Motor neuron (in vitro differentiated cells): ENCODE data around the gene LEAP2. TPM values are rescaled to one million over a fixed set of nuclear protein-coding genes. Genes with fewer than 3 reads are reported as not detected.

Experiments
- ATAC-seq, 8 experiments: fragments of 200-7000 bp; cut with Tn5 transposase; replicated peaks in 6 of 8; 2 replicates each; pipeline ENCODE4 v1.8.0; 2021; ENCODE audit warnings: mild to moderate bottlenecking in 8 of 8, moderate library complexity in 8 of 8
- H3K27ac ChIP-seq, 2 donors: fragments of 250-450 bp; sonication (Bioruptor Pico); 2 replicates each; pipeline ENCODE4 v1.9.0; 2021; ENCODE audit warnings: antibody characterized with exemption in 2 of 2, mild to moderate bottlenecking in 2 of 2, moderate library complexity in 1 of 2
- H3K4me1 ChIP-seq, 2 donors: fragments of 250-450 bp; sonication (Bioruptor Pico); replicated peaks in 1 of 2; 2 replicates each; pipeline ENCODE4 v1.6.1; 2021; ENCODE audit warnings: antibody characterized with exemption in 2 of 2, mild to moderate bottlenecking in 2 of 2, moderate library complexity in 1 of 2
- H3K4me3 ChIP-seq, 5 donors: fragments of 250-450 bp; sonication (Bioruptor Pico); 2 replicates each; pipeline ENCODE4 v1.9.0; 2021; ENCODE audit warnings: antibody characterized with exemption in 5 of 5, mild to moderate bottlenecking in 5 of 5, moderate library complexity in 4 of 5
- WGBS, 10 experiments: fragments of 450-650 bp; shearing (Covaris generic); methylation state at CpG; one replicate each; pipeline ENCODE4 v1.0.0; 2022; 5-methylcytosine and 5-hydroxymethylcytosine counted together
- in situ Hi-C, 9 experiments: fragments of 400-800 bp; cut with MboI; loops; one replicate each; pipeline ENCODE4 v1.15.0; 2021; ENCODE audit warnings: low sequenced_read_pairs in 9 of 9, low pct_unique_long_range_greater_than_20kb in 2 of 9; ENCODE audit not compliant: unreplicated experiment in 9 of 9
- total RNA-seq, 8 experiments: library from RNA; unstranded; fragments of 300-600 nt; gene quantifications; 2 replicates each; pipeline versions ENCODE4 v1.2.3 to v1.2.4, GENCODE V29; 2022

LEAP2 gene
- total RNA-seq, 8 experiments from 2014 or later, result 1.7 to 10.7 (median 3.6) TPM

DNA sequence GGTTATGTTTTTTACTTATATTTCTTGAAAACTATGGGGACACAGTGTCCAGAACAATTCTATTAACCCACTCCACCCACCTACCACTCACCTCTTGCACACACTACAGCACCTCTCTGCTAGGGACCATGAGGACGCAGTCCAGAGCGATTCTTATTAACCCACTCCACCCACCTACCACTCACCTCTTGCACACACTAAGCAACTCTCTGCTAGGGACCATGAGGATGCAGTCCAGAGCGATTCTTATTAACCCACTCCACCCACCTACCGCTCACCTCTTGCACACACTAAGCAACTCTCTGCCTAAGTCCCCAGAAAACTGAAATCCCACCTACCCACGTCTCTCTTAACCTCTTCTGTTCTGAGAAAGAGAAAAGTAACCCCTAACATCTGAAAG, 40.9 kb upstream of the LEAP2 start:
- in situ Hi-C loops, result no loop called here
- H3K4me3 ChIP-seq, result no peak overlapping the region
- no peak overlapping the region for H3K27ac ChIP-seq
- WGBS, 10 experiments, result 40 to 100% (median 70%) methylated on average over 1 to 4 of the region's 5 CpGs; no CpG with 5 or more reads in 1 of the 10 experiments
- H3K4me1 ChIP-seq, result no peaks in the 10 kb centered on the region
- no peak for ATAC-seq

DNA sequence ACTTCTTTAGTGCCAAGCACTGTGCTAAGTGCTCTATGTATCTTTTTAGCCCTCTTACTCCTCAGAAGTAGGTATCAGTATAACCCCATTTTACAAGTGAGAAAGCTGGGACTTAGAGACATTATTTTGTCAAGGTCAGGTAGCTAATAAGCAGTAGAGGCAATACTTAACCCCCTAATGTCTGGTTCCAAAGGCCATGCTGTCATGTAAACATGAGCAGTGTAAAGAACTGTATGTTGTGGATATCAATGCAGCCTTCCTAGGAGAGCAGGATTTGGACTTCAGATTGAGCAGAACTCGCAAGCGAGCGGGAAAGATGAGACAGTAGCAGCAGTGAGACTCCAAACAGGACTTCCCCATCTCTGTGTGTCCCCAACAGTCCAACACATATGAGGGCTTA, 39.4 kb upstream of the LEAP2 start:
- H3K4me1 ChIP-seq, result no peaks in the 10 kb centered on the region
- in situ Hi-C loops, result no loop called here
- no peak overlapping the region for H3K4me3 ChIP-seq
- H3K27ac ChIP-seq, result no peak overlapping the region
- ATAC-seq, result no peak
- WGBS, 10 experiments, result 68 to 100% (median 94%) methylated on average over 1 to 3 of the region's 3 CpGs; no CpG with 5 or more reads in 2 of the 10 experiments

DNA sequence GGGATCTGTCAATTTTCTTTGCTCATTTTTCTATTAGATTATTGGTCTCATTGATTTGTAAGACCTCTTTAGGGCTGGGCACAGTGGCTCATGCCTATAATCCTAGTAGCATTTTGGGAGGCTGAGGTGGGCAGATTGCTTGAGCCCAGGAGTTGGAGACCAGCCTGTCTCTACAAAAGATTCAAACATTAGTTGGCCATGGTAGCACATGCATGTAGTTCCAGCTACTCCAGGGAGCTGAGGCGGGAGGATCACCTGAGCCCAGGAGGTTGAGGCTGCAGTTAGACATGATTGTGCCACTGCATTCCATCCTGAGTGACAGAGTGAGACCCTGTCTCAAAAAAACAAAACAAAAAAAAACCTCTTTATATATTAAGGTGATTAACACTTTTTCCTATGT, 36.6 kb upstream of the LEAP2 start:
- in situ Hi-C loops, result no loop called here
- no peak overlapping the region for H3K27ac ChIP-seq
- ATAC-seq, result no peak

DNA sequence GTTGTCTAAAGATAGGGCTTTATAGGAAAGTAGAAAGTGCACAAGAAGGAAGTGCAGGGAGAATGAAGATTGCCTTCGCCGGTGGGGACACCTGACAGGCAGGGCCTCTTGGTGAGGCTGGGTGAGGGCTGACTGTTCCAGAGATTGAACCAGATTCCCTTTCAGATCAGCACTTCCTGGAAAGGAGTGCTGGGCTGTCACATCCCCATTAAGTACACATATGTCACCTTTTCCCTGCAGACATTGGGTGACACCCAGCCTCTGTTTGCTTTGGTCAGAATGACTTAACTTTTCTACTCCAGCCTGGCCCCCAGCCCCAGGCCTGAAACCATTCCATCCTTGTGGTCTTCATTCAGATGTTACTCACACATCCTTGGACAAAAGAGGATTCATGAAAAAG, 35.6 kb upstream of the LEAP2 start:
- no peak overlapping the region for H3K27ac ChIP-seq
- H3K4me3 ChIP-seq, result no peak overlapping the region
- WGBS, 10 experiments, result 60 to 75% (median 72%) methylated on average over 2 of the region's 2 CpGs; no CpG with 5 or more reads in 6 of the 10 experiments
- H3K4me1 ChIP-seq, result no peaks in the 10 kb centered on the region
- ATAC-seq, result peak in 3 of 8 experiments; percentile 17 to 28 (median 26)
- in situ Hi-C loops, result no loop called here

More for the DNA sequence above, 36.6 kb upstream of the LEAP2 start:
- Histone ChIP-seq H3K4me3 (no peak overlapping the region), H3K4me1 (no peaks in the 10 kb centered on the region)
- WGBS, 10 experiments, result 86 to 100% (median 100%) methylated on average over 1 of the region's 1 CpG; no CpG with 5 or more reads in 6 of the 10 experiments

DNA sequence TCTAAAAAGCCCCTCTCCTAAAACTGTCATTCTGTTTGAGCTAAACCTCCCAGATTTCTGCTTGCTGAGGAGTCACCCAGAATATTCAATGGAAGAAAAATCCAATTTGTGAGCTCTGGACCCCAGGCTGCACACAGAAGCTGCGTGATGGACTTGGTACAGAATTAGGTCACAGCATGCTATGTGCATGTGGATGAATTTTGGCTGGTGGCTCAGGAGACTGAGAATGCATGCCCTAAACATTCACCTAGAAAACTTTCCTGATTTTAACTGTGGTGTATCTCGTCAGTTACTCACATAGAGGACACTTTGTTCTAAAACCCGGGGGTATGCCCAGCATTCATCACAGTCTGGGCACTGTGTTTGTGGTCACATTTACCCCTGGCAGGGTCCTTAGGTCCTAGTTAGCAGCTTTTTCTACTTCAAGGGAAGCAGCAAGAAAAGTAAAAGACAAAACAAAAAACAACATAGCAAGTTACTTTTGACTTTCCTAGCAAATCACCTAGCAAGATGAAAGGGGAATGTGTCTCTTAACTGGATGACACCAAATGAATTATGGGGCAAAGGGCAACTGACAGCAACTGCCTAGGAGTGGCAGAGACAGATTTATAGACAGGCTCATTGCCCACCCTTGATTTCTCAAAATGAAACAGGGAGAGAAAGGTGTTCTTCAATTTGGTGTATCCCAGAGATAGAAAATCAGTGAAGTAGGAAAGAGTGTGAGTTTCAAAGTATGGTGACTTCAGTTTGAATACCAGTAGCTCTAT, 34.8 kb upstream of the LEAP2 start:
- Histone ChIP-seq H3K4me3 (no peak overlapping the region), H3K4me1 (no peaks in the 10 kb centered on the region), H3K27ac (no peak overlapping the region)
- ATAC-seq, result no peak
- in situ Hi-C loops, result no loop called here
- WGBS, 10 experiments, result 53 to 100% (median 74%) methylated on average over 1 to 3 of the region's 3 CpGs; no CpG with 5 or more reads in 4 of the 10 experiments

DNA sequence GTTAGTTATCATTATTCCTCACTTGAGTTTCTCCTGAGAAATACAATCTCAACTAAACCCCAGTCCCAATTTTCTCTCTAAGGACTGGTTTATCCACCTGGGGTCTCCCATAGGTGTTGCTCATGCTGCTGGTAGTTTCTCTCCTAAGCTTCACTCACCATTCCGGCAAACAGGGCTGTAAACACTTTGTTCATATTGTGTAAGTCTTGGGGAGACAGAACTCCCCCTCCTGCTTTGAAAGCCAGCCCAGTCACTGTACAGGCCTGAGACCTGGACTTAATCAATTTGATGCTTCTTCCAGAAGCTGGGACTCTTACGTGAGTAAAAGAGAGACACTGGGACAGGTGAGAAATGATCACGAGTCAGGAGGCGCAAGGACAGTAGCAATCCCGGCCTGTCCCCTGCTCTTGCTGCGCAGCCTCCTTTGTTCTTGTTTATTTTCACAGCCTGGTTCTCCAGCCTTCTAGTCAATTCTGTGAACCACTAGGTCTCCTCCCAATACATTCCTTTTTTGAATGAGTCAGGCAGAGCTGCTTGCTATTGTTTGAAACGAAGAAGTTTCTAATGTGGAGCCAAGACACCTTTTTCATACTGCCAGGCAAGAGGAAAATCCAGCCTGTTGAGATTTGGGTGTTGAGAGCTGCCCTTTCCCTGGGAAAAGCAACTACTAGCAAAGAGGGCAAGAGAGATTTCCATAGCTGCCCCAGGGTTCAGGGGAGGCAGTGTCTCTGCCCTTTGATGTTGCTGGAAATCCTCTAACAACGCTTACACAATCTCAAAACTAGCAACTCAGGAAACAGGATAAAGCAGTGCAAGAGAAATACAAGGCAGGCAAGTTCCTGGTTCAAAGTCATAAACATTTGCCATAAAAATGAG, 33.8 kb upstream of the LEAP2 start:
- H3K4me1 ChIP-seq, result no peaks in the 10 kb centered on the region
- H3K4me3 ChIP-seq, result no peak overlapping the region
- 44 to 90% (median 67%) methylated on average over 1 to 6 of the region's 8 CpGs; no CpG with 5 or more reads in 1 of the 10 experiments for WGBS, 10 experiments
- H3K27ac ChIP-seq, result no peak overlapping the region
- in situ Hi-C loops, result no loop called here
- peak in 4 of 8 experiments; percentile 27 to 74 (median 50) for ATAC-seq

DNA sequence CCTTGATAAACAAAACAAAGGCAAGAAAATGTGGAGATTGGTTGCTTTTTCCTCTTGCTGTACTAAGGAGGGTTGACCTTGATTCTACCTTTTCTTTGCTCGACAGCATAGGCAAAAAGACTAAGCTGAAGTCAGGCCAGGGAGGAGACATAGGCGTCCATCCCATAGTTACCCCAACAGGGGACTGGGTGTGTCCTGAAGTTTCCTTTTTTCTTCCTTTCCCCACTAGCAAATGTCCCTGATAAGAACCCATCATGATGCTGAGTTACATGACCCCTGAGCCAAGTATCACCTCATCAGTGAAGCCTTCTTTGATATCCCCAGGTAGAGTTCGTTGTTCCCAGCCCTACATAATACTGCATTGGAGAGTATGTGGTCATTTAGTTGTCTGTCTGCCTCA, 33.2 kb upstream of the LEAP2 start:
- WGBS, 10 experiments, result 0 to 92% (median 79%) methylated on average over 1 to 3 of the region's 3 CpGs; no CpG with 5 or more reads in 2 of the 10 experiments
- ATAC-seq, result no peak
- Histone ChIP-seq H3K4me3 (no peak overlapping the region), H3K27ac (no peak overlapping the region), H3K4me1 (no peaks in the 10 kb centered on the region)
- in situ Hi-C loops, result no loop called here

DNA sequence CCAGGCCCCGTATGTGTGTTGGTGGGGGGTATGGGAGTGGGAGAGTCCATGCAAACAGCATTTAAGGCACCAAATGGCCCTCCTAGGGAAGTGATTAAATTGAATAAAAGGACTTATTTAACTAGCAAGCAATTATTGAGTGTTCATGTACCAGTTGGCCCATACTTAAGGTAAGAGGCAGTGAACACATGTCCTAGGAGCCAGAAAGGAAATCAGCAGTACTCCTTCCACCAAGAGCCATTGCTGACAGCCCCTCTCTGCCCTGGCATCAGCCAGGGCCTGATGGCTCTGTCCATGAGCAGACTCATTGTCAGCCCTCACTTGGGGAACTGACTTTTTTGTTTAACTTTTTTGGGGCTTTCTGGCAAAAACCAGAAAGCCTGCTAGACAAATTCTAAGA, 32.6 kb upstream of the LEAP2 start:
- Histone ChIP-seq H3K27ac (no peak overlapping the region), H3K4me1 (no peaks in the 10 kb centered on the region), H3K4me3 (no peak overlapping the region)
- 11 to 100% (median 80%) methylated on average over 1 of the region's 1 CpG; no CpG with 5 or more reads in 5 of the 10 experiments for WGBS, 10 experiments
- ATAC-seq, result no peak
- in situ Hi-C loops, result no loop called here

DNA sequence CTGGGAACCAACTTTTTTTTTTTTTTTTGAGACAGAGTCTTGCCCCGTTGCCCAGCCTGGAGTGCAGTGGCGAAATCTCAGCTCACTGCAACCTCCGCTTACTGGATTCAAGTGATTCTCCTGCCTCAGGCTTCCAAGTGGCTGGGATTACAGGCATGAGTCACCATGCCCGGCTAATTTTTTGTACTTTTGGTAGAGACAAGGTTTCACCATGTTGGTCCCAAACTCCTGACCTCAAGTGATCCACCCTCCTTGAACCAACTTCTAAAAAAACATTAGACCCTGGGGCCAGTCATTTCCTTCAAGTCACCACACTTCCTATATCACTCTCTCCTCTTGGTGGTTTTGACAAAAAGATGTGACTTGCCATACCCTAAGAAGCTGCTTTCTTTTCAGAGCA, 32.2 kb upstream of the LEAP2 start:
- 29 to 100% (median 82%) methylated on average over 2 to 4 of the region's 4 CpGs; no CpG with 5 or more reads in 1 of the 10 experiments for WGBS, 10 experiments
- H3K27ac ChIP-seq, result no peak overlapping the region
- H3K4me1 ChIP-seq, result no peaks in the 10 kb centered on the region
- in situ Hi-C loops, result no loop called here
- no peak for ATAC-seq
- H3K4me3 ChIP-seq, result no peak overlapping the region

DNA sequence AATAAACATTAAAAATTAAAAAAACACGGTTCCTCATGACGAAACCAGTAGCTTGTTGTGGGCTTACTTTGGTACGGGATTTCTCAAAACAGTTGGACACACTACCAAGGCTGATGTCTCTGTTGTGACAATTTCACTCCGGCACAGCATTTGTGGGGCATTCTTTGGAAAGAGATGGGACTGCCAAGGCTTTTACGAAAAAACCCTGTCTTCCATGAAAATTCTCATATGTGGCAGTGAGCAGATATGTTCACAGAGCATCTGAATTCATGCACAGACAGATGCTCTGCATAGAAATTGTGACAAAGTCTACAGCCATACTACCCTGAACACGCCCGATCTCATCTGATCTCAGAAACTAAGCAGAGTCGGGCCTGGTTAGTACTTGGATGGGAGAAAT, 25.2 kb upstream of the LEAP2 start:
- in situ Hi-C loops, result no loop called here
- Histone ChIP-seq H3K27ac (no peak overlapping the region), H3K4me3 (no peak overlapping the region), H3K4me1 (peaks cover 0 to 9% of the 10 kb centered on the region in 2 donors)
- 66 to 100% (median 80%) methylated on average over 1 to 8 of the region's 8 CpGs; no CpG with 5 or more reads in 1 of the 10 experiments for WGBS, 10 experiments
- no peak for ATAC-seq

DNA sequence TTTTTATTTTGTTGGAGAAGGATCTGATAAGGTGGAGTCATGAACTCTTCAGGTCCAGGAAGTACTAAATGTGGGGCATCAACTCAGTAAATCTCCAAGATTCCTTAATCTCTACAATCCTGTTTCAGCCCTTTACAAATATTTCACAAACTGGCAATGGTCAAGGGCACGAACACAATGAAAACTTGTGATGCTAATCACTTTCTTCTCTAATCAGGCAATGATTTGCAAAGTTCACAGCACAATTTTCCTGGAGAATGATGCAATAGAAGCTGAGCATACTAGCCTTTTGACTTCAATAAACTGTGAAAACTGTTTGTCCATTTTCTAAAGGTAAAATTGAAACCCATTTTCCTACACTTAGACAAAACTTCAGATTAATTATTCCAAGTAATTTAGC, 24.1 kb upstream of the LEAP2 start:
- no peak for ATAC-seq
- in situ Hi-C loops, result no loop called here
- no peak overlapping the region for H3K27ac ChIP-seq
- 0 to 82% (median 25%) methylated on average over 1 of the region's 1 CpG; no CpG with 5 or more reads in 3 of the 10 experiments for WGBS, 10 experiments
- H3K4me1 ChIP-seq, result peaks cover 0 to 9% of the 10 kb centered on the region in 2 donors
- H3K4me3 ChIP-seq, result no peak overlapping the region

DNA sequence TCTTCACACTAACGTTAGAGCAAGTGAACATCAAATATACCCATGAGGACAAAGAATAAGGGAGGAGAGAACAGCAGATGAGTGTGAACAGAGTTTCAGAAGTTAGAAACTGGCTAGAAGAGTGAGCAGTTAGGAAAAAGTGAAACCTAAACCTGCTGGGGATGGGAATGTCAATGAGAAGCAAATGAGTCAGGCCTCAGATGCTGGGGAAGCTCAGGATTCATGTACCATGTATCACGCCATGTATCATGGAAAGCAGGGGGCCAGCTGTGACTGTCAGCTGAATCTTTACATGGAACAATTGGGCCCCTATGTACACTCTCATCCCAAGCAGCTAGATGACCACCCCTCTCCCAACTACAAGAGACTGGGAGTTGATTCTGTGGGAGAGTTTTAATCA, 23.4 kb upstream of the LEAP2 start:
- WGBS, 10 experiments, result 0 to 100% (median 71%) methylated on average over 1 to 2 of the region's 2 CpGs; no CpG with 5 or more reads in 2 of the 10 experiments
- Histone ChIP-seq H3K4me3 (no peak overlapping the region), H3K4me1 (peaks cover 0 to 9% of the 10 kb centered on the region in 2 donors), H3K27ac (no peak overlapping the region)
- ATAC-seq, result peak in 1 of 8 experiments; percentile 52
- in situ Hi-C loops, result no loop called here

DNA sequence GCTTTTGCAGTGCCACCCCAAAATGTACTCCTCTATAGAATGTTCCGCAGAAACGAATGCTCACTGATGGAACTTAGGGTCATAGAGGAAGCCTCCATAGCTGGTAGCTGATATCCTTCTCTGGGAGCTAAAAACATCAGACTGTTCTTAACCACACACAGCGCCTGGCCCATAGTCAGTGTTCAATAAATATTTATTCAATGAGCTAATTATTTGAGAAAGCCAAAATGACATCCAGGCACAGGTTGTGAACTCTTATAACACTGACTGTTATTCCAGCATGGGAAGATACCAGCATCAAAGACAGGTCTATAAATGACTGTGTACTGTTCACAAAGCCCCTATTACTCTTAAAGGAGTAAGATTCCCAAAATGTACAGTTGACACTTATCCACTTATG, 20.1 kb upstream of the LEAP2 start:
- Histone ChIP-seq H3K27ac (no peak overlapping the region), H3K4me1 (peaks cover 0 to 9% of the 10 kb centered on the region in 2 donors), H3K4me3 (no peak overlapping the region)
- ATAC-seq, result no peak
- in situ Hi-C loops, result no loop called here
- 75 to 100% (median 94%) methylated on average over 1 to 3 of the region's 3 CpGs; no CpG with 5 or more reads in 3 of the 10 experiments for WGBS, 10 experiments
